ENCODE measurements around the gene MICOS13. TPM values are rescaled to one million over a fixed set of nuclear protein-coding genes. Genes with fewer than 3 reads are reported as not detected.

The MICOS13 gene, protein sequence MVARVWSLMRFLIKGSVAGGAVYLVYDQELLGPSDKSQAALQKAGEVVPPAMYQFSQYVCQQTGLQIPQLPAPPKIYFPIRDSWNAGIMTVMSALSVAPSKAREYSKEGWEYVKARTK
- 7.5 and 15.0 TPM in 2 replicates for total RNA-seq (ENCODE audit: low replicate concordance)

GRCh38 chr19:5680437-5681368 lies at the start of gene MICOS13, which contains the start of gene HSD11B1L:
TSS of gene MICOS13 (minus strand) at chr19:5680516. CDS start at chr19:5680486, 30 bp downstream.
TSS of gene HSD11B1L (plus strand) at chr19:5681027. CDS start at chr19:5684833, 3,806 bp downstream.
- Histone ChIP-seq H3K27ac (no peak within 1 kb of the TSS), H3K36me3 (no peaks in the 10 kb centered on the region), H2AFZ (replicated peaks) (peak within 1 kb of the TSS; percentile 86), H3K27me3 (no peaks in the 10 kb centered on the region), H3K79me2 (ENCODE audit: low read depth) (no peaks in the 10 kb centered on the region), H3K4me3 (peak within 1 kb of the TSS; percentile 69), H3K4me1 (peaks cover 3% of the 10 kb centered on the region), H4K20me1 (ENCODE audit: low read depth) (no peaks in the 10 kb centered on the region), H3K9ac (peak within 1 kb of the TSS; percentile 46), H3K4me2 (peak within 1 kb of the TSS; percentile 85), H3K9me3 (ENCODE audit: low read depth) (no peaks in the 10 kb centered on the region), H3F3A (ENCODE audit: low read depth) (peaks cover 5% of the 10 kb centered on the region)
- peaks cover 30% of the 10 kb centered on the region for H3K4me1 Mint-ChIP-seq
- H3K36me3 Mint-ChIP-seq, result no peaks in the 10 kb centered on the region
- TF ChIP-seq EZH2phosphoT487 (IDR thresholded peaks at IDR 0.05) (no peak), EZH2 (IDR thresholded peaks at IDR 0.05) (no peak)
- TF ChIP-seq, protein P1, sequence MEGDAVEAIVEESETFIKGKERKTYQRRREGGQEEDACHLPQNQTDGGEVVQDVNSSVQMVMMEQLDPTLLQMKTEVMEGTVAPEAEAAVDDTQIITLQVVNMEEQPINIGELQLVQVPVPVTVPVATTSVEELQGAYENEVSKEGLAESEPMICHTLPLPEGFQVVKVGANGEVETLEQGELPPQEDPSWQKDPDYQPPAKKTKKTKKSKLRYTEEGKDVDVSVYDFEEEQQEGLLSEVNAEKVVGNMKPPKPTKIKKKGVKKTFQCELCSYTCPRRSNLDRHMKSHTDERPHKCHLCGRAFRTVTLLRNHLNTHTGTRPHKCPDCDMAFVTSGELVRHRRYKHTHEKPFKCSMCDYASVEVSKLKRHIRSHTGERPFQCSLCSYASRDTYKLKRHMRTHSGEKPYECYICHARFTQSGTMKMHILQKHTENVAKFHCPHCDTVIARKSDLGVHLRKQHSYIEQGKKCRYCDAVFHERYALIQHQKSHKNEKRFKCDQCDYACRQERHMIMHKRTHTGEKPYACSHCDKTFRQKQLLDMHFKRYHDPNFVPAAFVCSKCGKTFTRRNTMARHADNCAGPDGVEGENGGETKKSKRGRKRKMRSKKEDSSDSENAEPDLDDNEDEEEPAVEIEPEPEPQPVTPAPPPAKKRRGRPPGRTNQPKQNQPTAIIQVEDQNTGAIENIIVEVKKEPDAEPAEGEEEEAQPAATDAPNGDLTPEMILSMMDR (IDR thresholded peaks at IDR 0.05), result no peak
- H3K27ac Mint-ChIP-seq, result peak within 1 kb of the TSS; percentile 99
- H3K4me3 Mint-ChIP-seq, result peak within 1 kb of the TSS; percentile 98
- peak; percentile 99 for DNase-seq (ENCODE audit: low spot score)
- peaks cover 5% of the 10 kb centered on the region for H3K27me3 Mint-ChIP-seq (ENCODE audit: insufficient read depth, low read depth)
- H3K9me3 Mint-ChIP-seq, result no peaks in the 10 kb centered on the region

- H3K36me3 ChIP-seq, result no peaks in the 10 kb centered on the region
Measured at GRCh38 chr19:5727453-5728050, 47.2 kb upstream of the MICOS13 start.

More at GRCh38 chr19:5727453-5728050, 47.2 kb upstream of the MICOS13 start:
- H2AFZ ChIP-seq (replicated peaks), result no peak overlapping the region
- DNase-seq (ENCODE audit: low spot score), result no peak
- H3K4me3 ChIP-seq, result no peak overlapping the region
- H3K27ac ChIP-seq, result no peak overlapping the region
- peaks cover 10% of the 10 kb centered on the region for H3K27me3 ChIP-seq
- no peaks in the 10 kb centered on the region for H3F3A ChIP-seq (ENCODE audit: low read depth)
- H3K4me3 Mint-ChIP-seq, result no peak overlapping the region
- H3K79me2 ChIP-seq (ENCODE audit: low read depth), result no peaks in the 10 kb centered on the region
- H3K4me1 Mint-ChIP-seq, result no peaks in the 10 kb centered on the region
- no peaks in the 10 kb centered on the region for H4K20me1 ChIP-seq (ENCODE audit: low read depth)
- H3K9ac ChIP-seq, result no peak overlapping the region
- no peaks in the 10 kb centered on the region for H3K36me3 Mint-ChIP-seq
- H3K4me2 ChIP-seq, result no peak overlapping the region
- no peaks in the 10 kb centered on the region for H3K4me1 ChIP-seq
- H3K9me3 Mint-ChIP-seq, result peaks cover 7% of the 10 kb centered on the region
- TF ChIP-seq EZH2 (IDR thresholded peaks at IDR 0.05), result no peak
- no peak for TF ChIP-seq EZH2phosphoT487 (IDR thresholded peaks at IDR 0.05)
- TF ChIP-seq, protein P1 (IDR thresholded peaks at IDR 0.05), result no peak
- peaks cover 3% of the 10 kb centered on the region for H3K27me3 Mint-ChIP-seq (ENCODE audit: insufficient read depth, low read depth)
- no peaks in the 10 kb centered on the region for H3K9me3 ChIP-seq (ENCODE audit: low read depth)
- H3K27ac Mint-ChIP-seq, result no peak overlapping the region
